ENCODE results near the gene TNRC6C. TPM values are rescaled to one million over a fixed set of nuclear protein-coding genes. Genes with fewer than 3 reads are reported as not detected.

The TNRC6C gene
- total and polyA plus RNA-seq, 2 experiments from 2014 or later: 10.1 to 16.6 TPM

- Mint-ChIP-seq H3K27ac (no peak overlapping the region), H3K36me3 (ENCODE audit: low read depth) (peaks cover 33% of the 10 kb centered on the region), H3K4me1 (peaks cover 9% of the 10 kb centered on the region; the same call in 2 of the 3 replicates), H3K4me3 (no peak overlapping the region), H3K9me3 (no peaks in the 10 kb centered on the region), H3K27me3 (ENCODE audit: insufficient read depth, low read depth, poor library complexity) (peaks cover 11% of the 10 kb centered on the region)
- TF ChIP-seq NANOG (IDR thresholded peaks at IDR 0.05; ENCODE audit: borderline replicate concordance): no peak
- no peak for TF ChIP-seq CREB1 (CRISPR knock-in tag; IDR thresholded peaks at IDR 0.05; ENCODE audit: low read depth)
- TF ChIP-seq EZH2 (IDR thresholded peaks at IDR 0.05; ENCODE audit: low read depth, unreplicated experiment): no peak
- no peak for TF ChIP-seq JUNB (IDR thresholded peaks at IDR 0.05; ENCODE audit: unreplicated experiment)
- TF ChIP-seq STAT1 (IDR thresholded peaks at IDR 0.05; ENCODE audit: unreplicated experiment): no peak
- TF ChIP-seq ZNF331 (CRISPR knock-in tag; IDR thresholded peaks at IDR 0.05; ENCODE audit: low read depth): no peak
- TF ChIP-seq EZH2phosphoT487 (IDR thresholded peaks at IDR 0.05; ENCODE audit: unreplicated experiment): no peak
- no peak for TF ChIP-seq ZNF114 (CRISPR knock-in tag; IDR thresholded peaks at IDR 0.05)
- TF ChIP-seq ZNF462 (CRISPR knock-in tag; IDR thresholded peaks at IDR 0.05): no peak
- no peak for TF ChIP-seq REST (IDR thresholded peaks at IDR 0.05; ENCODE audit: unreplicated experiment)
- no peak for TF ChIP-seq POLR2AphosphoS5 (IDR thresholded peaks at IDR 0.05; ENCODE audit: low read depth)
- TF ChIP-seq ETS1 (IDR thresholded peaks at IDR 0.05): no peak
- TF ChIP-seq CTCF (conservative IDR thresholded peaks at IDR 0.05; ENCODE audit: low read depth in 2 of 2): no peak
- Histone ChIP-seq H3K4me2 (no peak overlapping the region), H2AFZ (no peak overlapping the region), H4K20me1 (replicated peaks; ENCODE audit: insufficient read depth) (0 out of 2 replicates have a peak, but pooled peaks cover 6% of the 10 kb centered on the region), H3K36me3 (ENCODE audit: insufficient read depth) (no peaks in the 10 kb centered on the region), H3K9me2 (ENCODE audit: insufficient read depth) (no peaks in the 10 kb centered on the region), H3K79me2 (replicated peaks; ENCODE audit: insufficient read depth) (no peaks in the 10 kb centered on the region; the same call in 1 of the 2 replicates), H3K4me3 (no peak overlapping the region), H3K27ac (ENCODE audit: low read depth) (no peak overlapping the region), H3K27me3 (ENCODE audit: insufficient read depth) (no peaks in the 10 kb centered on the region), H3K4me1 (ENCODE audit: insufficient read depth) (no peaks in the 10 kb centered on the region), H3F3A (replicated peaks; ENCODE audit: low read depth) (no peaks in the 10 kb centered on the region)
- DNase-seq (ENCODE audit: low spot score) (no peak), ATAC-seq (no peak)
These were observed 80.3 kb downstream of the TNRC6C start for GRCh38 chr17:78038748-78039288.

Measured in GM23338 (cell line).